NAMALWA (cell line): Measurements from ENCODE around the gene PPIB.

ENCODE experiments used
- DNase-seq: peaks from one replicate; pipeline ENCODE4 v3.0.0-alpha.2; 2015; ENCODE audit warnings: low spot score

Gene PPIB

DNA sequence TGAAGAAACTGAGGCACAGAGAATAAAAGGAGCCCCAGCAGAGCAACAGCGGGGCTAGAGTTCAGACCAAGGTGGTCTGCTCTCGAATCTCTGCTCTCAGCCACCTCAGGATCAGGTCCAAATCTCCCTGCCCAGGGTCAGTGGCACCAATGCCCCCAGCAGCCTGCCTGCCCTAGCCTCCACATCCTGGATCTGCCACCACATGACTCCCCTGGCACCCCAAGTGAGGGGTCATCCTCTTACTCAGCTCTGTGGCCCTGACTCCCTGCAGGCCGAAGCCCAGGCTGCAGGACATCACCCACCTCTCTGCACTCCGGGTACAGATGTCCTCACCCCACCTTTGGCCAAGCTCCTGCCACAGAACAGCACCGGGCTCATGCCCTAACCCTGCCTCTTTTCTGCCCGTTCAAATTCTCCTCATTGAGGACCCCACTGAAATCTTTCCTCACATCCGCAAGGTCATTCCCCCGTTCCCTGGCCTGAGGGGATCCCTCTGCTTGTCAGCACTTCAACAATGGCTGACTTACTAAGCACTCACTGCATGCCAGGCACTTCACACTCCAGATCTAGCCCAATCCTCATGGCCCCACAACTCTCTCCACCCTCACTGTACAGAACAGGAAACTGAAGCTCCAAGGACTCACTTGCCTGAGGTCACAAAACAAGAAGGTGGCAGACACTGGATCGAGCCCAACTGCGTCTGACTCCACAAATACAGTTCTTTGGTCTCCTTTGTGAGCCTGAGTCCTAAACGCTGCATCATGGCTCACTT, 4.3 kb downstream of the PPIB start:
- DNase-seq = no peak

- DNase-seq = no peak
Observed at GRCh38 chr15:64157599-64158125, 5.2 kb downstream of the PPIB start.

GRCh38 chr15:64156652-64157331, 6.0 kb downstream of the PPIB start:
- DNase-seq = no peak

- no peak for DNase-seq
Observed at GRCh38 chr15:64155802-64156651, 6.8 kb downstream of the PPIB start.

DNA sequence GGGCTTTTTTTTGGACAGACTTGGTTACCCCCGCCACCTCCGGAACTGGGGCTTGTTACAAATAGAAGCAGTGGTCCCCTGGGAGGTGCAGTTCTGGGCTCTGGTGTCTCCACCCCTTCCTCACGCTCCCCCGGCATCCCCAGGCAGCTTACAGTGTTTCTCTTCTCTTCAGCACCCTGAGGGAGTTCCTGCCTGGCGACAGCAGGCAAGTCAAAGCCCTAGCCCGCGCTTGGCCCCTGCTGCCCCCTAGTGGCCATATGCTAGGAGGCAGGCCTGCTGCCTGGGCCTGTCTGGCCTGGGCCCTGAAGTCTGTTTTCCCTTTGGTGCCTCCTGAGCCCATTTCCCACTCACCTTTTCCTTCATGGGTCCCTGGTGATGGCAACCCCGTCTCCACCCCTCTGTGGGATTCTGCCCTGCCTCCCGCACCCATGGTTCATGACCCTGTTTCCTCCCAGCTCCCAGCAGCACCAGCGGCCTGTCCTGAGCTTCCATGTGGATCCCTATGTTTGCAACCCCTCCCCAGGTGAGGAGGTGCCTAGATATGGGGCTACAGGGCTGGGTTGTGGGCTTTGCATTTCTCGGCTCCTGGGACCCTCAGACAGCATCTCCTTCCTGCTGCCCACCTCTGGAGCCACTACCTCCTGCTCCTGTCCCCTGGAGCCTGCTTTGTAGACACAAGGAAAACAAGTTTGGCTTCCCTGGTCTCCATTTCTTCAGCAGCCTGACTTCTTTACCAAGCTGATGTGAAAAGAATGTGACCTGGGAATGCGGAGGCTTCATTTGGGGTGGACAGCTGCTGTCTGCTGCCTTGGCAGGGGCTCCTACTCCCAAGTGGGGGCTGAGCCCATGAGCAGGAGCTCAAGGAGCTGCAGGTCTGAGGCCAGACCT, 9.1 kb downstream of the PPIB start:
- peak; percentile 98 for DNase-seq

- DNase-seq = peak; percentile 86
Observed at GRCh38 chr15:64152507-64153387, 10.1 kb downstream of the PPIB start.

GRCh38 chr15:64151727-64152506, 10.9 kb downstream of the PPIB start, which contains the start of gene SNX22:
SNX22 (plus strand) TSS chr15:64151731; CDS start chr15:64151776, 45 bp downstream.
- peak; percentile 72 for DNase-seq

DNA sequence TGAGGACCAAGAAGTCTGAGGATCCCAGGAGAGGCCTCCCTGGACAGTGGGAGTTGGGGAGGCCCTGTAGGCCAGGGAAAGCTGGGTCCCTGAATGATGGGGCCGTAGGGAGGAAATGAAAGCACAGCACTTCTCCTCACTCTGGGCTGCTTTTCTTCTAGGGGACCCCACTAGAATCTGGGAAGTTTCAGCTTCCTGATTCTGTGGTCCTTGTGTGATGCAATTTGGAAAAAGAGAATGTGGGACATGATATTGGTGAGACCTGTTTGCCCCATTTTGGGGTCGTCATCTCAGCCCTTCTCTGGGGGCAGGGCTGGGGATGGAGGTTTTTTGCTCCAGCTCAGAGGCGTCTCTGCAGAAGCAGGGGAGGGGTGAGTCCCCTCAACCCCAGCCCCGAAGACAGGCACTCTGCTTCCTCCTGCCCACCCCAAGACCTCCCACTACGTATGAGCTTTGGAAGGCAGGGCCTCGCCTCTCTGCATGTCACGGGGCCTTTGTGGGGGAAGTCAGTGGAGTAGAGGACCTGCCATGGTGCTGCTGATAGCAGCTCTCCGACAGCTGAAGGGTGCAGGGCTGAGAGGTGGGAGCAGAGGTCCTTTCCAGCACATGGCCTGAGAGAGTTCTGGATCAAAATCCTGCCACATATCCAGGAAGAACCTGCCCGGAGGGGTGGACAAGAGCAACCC, 12.8 kb downstream of the PPIB start:
- no peak for DNase-seq

GRCh38 chr15:64149424-64149823, 13.4 kb downstream of the PPIB start:
- peak; percentile 58 for DNase-seq

GRCh38 chr15:64148581-64148980, 14.2 kb downstream of the PPIB start:
- no peak for DNase-seq

- no peak for DNase-seq
Observed at GRCh38 chr15:64148168-64148567, 14.7 kb downstream of the PPIB start.

GRCh38 chr15:64146885-64147681, 15.7 kb downstream of the PPIB start:
- DNase-seq = no peak

DNA sequence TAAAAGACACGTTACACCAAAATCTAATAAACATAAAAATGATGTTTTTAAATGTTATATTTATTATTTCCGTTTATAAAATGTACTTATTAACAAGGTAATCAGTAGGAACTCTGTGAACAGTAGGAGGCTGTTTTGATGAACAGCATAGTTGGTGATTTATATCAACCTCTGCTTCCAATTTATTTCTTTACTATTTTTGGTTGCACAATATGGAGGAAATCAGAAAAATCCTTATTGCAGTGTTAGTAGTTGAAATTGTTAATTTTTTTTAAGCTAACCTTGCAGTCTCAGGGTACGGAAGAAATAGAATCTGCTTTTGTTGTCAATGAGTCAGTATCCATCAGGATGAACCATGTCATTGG, 16.3 kb downstream of the PPIB start:
- no peak for DNase-seq

DNA sequence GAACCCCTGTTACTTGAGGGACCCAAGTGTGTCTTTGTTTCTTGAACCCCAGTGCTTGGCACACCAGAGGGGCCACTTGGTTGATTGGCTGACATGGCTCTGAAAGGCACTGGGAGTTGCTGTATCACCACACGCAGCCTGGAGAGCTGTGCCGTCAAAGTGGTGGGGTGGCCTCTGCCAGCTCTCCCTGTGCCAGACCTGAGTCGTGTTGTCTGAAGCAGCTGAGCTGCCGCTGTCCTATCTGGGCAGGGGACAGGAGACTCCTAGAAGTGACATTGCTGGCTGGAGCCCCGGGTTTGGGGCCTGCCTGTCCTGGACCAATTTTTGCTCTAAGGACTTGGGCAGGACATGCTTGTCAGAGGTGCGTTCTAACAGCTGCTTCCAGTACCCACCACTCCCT, 16.8 kb downstream of the PPIB start:
- DNase-seq = no peak

- DNase-seq = no peak
Observed at GRCh38 chr15:64144565-64145281, 18.1 kb downstream of the PPIB start.

GRCh38 chr15:64144192-64144564, 18.6 kb downstream of the PPIB start:
- no peak for DNase-seq

GRCh38 chr15:64143276-64143675, 19.5 kb downstream of the PPIB start:
- DNase-seq = no peak
